Measurements from ENCODE around the gene CD300LG.
A peak's percentile ranks its signal among the peaks of the same experiment; 100 is the strongest.
"Not testable (repeated sequence)": the region's sequence is repeated elsewhere in the genome, so short reads cannot be mapped to it uniquely, and the experiment has no call there.

The CD300LG gene

DNA sequence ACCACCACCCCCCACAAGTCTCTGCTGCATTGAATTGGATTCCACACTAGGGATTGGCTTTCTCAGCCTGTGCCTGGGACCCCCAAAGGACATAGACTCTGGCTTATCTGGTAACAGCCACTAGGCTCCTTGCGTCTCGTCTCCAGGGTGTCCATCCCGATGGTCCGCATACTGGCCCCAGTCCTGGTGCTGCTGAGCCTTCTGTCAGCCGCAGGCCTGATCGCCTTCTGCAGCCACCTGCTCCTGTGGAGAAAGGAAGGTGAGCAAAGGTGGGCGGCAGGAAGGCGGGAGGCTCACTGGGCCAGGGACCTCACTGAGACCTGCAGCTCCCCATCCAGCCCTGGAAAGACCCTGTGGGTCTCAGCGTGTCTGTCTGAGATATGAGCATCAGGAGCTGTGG is 8.1 kb downstream of the CD300LG start:
- DNase-seq (ENCODE audit: low read depth), result no peak

GRCh38 chr17:43856141-43856540 is 9.2 kb downstream of the CD300LG start:
- DNase-seq (ENCODE audit: low read depth), result no peak

DNA sequence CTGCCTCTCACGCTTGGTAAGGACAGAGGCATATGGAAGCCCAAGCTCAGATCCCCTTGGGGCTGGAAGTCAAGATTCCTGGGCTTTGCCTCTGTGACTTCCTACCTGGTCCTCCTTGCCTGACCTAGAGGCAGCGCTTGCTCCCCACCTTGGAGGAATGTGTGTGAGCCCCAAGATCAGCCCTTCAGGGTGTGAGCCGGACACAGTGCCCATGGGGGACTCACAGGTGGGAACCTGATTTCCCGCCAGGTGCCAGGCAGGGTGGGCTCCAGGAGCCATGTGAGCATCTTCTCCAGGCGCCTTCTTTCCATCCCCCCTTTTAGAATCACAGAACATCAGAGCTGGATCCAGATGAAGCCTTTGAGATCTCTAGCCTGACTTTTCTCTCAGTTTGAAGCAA is 10.2 kb downstream of the CD300LG start:
- no peak for DNase-seq (ENCODE audit: low read depth)

DNA sequence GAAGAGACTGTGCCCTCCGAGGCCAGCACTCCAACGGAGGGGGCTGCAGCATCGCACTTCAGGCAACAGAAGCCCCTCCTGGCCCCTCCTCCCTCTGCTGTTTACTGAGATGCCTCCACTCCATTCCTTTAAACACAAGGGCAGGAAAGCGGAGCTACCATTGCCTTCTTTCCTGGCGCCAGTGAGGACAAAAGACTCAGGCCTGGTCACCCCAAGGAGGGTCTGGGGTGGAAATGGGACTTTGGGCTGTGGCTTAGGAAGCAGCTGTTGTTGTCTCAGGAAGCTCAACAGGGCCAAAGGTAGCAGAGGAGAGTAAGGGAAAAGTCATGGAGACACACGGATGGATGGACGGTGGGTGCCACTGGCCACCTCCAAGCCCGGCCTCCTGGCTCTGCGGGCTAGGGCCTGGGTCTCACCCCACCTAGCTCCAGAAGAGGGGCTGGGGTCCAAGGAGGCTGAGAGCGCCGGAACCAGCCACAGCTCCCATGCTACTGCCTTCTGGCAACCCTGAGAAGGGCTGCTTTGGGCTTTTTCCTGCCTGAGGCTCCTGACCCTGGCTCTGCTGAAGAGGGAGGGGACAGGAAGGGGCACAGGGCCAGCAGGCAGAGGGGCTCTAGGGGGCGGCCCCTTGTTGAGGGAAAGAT is 11.1 kb downstream of the CD300LG start:
- DNase-seq (ENCODE audit: low read depth), result no peak

DNA sequence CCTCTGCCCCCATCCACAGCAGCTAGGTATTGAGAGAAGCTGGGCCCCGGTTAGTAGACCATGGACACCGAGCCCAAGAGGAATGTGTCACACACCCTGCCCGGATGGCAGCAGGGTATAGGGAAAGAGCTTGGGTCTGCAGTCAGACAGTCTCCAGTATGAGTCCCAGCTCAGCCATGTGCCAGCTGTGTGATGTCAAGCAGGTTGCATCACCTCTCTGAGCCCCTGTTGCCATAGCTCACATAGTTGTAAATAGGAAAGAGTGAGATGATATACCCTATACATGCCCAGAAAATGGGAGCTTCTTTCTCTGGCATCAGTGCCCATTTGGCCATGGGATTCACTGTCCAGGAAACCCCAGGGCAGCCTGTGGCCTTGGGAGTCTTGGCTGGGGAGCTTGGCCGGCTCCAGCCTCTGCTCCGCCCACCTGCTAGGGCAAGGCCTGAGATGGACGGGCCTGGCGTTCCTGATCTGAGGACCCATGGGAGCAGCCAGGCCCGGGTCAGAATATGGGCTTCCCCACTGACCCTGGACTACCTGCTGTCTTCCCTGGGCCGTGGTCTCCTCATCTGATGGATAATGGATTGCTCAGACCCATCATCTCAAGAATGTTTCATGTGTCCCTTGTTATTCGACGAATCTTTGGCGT is 13.2 kb downstream of the CD300LG start:
- no peak for DNase-seq (ENCODE audit: low read depth)

DNA sequence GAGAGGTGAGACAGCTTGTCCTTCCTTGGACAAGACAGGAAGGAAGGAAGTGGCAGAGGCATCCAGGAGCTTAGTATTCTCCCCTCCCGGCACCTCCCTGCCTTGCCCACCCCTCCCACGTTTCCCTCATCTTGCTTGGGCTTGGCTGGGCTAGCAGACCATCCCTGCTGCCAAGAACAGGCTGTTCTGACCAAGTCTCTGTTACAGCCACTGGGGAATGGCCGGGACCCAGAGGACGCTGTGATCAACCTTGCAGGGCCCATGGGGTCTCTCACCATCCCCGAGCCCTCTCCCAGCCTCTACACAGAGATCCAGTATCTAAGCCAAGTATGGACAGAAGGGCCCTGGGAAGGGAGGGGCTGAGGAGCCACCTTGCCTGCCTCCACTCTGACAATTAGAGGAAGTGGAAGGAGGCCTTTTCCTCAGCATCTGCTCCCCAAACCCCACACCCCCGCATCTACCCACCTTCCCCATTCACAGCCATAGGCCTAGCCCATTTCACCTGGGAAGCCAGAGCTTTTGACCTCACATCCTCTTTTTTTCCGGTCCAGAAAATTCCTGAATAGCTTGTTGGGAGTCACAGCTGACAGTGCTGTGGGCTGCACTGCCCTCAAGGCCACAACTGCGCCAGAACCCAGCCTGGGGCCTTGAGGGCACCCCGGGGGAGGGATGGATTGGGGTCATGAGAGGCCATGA is 14.1 kb downstream of the CD300LG start:
- DNase-seq (ENCODE audit: low read depth), result no peak

DNA sequence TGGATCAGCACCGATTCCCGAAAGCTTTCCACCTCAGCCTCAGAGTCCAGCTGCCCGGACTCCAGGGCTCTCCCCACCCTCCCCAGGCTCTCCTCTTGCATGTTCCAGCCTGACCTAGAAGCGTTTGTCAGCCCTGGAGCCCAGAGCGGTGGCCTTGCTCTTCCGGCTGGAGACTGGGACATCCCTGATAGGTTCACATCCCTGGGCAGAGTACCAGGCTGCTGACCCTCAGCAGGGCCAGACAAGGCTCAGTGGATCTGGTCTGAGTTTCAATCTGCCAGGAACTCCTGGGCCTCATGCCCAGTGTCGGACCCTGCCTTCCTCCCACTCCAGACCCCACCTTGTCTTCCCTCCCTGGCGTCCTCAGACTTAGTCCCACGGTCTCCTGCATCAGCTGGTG is 15.0 kb downstream of the CD300LG start:
- no peak for DNase-seq (ENCODE audit: low read depth)

DNA sequence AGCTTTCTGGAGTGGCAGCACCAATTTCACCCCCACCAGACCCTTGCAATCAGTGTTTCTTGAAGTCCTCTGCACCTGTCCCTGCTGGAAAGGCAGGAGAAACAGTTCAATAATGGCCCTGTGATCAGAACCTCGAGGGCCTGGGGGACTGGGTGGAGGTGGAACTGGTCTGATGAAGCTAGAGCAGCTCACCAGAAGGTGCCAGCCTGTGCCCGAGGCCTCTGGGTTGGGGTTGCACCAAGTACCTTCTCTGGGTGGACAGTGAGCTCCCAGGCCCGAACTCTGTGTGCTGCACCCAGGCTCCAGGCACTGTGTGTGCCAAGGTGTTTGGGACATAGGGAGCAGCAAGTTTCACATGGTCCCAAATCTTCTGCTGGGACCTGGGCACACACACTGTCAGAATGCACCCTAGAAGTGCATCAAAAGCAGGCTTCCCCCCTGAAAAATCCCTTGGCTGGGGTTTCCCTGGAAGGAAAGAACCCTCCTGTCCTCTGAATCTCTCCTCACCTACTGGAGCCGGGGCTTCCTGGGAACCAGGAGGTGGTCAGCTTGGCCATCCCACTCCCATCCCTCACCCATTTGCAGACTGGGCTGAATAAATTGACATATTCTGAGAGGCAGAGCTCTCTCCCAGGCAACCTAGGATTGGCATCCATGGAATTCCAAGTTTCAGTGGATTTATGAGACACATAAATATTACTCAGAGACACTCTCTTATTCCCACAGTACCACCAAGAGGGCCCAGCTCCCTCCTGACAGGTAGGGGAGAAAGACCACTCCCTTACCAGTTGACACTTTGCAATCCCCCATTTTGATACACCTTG is 17.4 kb downstream of the CD300LG start:
- no peak for DNase-seq (ENCODE audit: low read depth)

GRCh38 chr17:43868226-43868994 is 21.4 kb downstream of the CD300LG start:
- DNase-seq (ENCODE audit: low read depth), result no peak

GRCh38 chr17:43869031-43869430 is 22.1 kb downstream of the CD300LG start:
- DNase-seq (ENCODE audit: low read depth), result not testable (repeated sequence)

DNA sequence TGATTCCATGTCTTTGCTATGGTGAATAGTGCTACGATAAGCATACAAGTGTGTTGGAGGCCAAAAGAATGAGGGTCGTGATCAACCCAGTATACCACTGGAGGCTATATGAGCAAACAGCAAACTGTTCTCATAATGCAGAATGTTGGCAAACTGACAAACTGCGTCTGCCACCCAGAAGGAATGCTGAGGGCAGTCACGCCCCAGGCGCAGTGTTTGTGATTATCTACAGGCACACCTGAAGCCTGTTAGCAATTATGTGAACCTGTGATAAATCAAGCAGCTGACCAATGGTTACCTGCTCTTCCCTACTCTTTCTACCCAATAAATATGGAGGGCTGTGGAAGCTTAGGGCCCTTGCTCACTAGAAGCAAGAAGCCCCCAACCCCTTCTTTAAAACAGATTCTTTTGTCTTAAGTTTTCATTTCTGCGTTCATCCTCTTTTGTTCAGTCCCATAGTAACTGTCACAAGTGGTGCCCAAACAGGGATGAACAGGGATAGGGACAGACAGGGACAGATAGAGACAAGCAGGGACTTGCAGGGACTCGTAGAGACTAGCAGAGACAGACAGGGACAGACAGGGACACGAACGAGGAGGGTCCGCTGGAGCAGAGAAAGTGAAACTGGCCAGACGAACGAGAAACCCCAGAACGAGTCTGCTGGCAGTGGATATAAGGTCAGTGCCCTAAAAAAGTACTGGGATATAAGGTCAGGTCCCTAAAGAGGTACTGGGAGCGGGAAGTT is 25.1 kb downstream of the CD300LG start:
- DNase-seq (ENCODE audit: low read depth), result no peak

GRCh38 chr17:43873091-43873490 is 26.1 kb downstream of the CD300LG start:
- no peak for DNase-seq (ENCODE audit: low read depth)

- no peak for DNase-seq (ENCODE audit: low read depth)
Measured at GRCh38 chr17:43873815-43874214, 26.8 kb downstream of the CD300LG start.

DNA sequence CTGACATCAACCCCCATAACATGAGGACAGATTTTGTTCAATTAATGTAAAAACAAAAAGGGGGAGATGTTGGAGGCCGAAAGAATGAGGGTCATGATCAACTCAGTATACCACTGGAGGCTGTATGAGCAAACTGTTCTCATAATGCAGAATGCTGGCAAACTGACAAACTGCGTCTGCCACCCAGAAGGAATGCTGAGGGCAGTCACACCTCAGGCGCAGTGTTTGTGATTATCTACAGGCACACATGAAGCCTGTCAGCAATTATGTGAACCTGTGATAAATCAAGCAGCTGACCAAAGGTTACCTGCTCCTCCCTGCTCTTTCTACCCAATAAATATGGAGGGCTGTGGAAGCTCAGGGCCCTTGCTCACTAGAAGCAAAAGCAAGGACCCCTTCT is 27.3 kb downstream of the CD300LG start:
- DNase-seq (ENCODE audit: low read depth), result no peak

GRCh38 chr17:43875476-43876147 is 28.6 kb downstream of the CD300LG start:
- no peak for DNase-seq (ENCODE audit: low read depth)

- no peak for DNase-seq (ENCODE audit: low read depth)
Measured at GRCh38 chr17:43877031-43877430, 30.1 kb downstream of the CD300LG start.

DNA sequence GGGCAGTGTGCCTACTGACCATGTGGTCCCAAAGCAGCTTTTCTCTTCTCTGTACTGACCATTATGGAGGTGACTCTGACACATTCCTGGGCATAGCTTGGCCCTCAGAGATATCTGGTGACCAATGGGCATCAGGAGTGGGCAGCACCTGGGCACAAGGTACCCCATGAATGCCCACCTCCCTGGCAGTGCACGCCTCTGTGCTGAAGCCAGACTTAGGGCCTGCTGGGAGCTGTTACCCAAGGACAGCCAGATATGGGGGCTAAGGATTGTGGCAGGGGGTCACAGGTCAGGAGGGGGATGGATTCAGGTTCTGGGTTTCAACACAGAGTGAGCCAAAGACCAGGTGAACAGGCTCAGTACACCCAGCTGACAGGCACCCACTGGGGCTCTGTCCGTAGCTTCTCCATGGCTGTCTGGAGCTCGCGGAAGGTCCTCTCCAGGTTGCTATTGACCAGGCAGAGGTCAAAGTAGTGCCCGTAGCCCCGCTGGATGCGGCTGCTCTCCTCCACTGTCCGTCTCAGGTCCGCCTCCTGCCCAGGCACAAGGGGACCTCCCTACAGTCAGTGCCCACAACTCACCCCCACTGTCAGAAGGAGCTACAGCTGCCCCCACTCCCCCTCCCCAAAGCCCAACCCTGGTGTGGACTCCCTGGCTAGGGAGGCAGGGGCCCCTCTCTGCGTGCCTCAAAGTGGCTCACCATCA is 30.6 kb downstream of the CD300LG start:
- no peak for DNase-seq (ENCODE audit: low read depth)

GRCh38 chr17:43878260-43879175 is 31.5 kb downstream of the CD300LG start:
- peak; percentile 61 for DNase-seq (ENCODE audit: low read depth)
